GM21423 (cell line): ENCODE results near the gene ANO9.
"Not testable (repeated sequence)": the region's sequence is repeated elsewhere in the genome, so short reads cannot be mapped to it uniquely, and the experiment has no call there.

Source experiments
- ATAC-seq: cut with Tn5 transposase; IDR thresholded peaks from one replicate; pipeline ENCODE4 v1.9.1; 2021; ENCODE audit warnings: mild to moderate bottlenecking, moderate library complexity; ENCODE audit not compliant: unreplicated experiment

ANO9 gene

GRCh38 chr11:405323-405953 lies 36.4 kb downstream of the ANO9 start:
- no peak for ATAC-seq

GRCh38 chr11:404551-405264 lies 37.1 kb downstream of the ANO9 start:
- ATAC-seq, result no peak

- ATAC-seq, result no peak
Observed at GRCh38 chr11:403761-404431, 37.9 kb downstream of the ANO9 start.

- ATAC-seq, result no peak
Observed at GRCh38 chr11:403021-403760, 38.6 kb downstream of the ANO9 start.

GRCh38 chr11:401196-401595 lies 40.6 kb downstream of the ANO9 start:
- not testable (repeated sequence) for ATAC-seq

GRCh38 chr11:400241-400689 lies 41.5 kb downstream of the ANO9 start:
- no peak for ATAC-seq

GRCh38 chr11:399731-400211 lies 42.0 kb downstream of the ANO9 start:
- ATAC-seq, result no peak

- ATAC-seq, result no peak
Observed at GRCh38 chr11:398826-399225, 43.0 kb downstream of the ANO9 start.

GRCh38 chr11:396948-397548 lies 44.8 kb downstream of the ANO9 start:
- ATAC-seq, result no peak

- no peak for ATAC-seq
Observed at GRCh38 chr11:396511-396947, 45.3 kb downstream of the ANO9 start.

GRCh38 chr11:395866-396265 lies 45.9 kb downstream of the ANO9 start:
- no peak for ATAC-seq

- ATAC-seq, result no peak
Observed at GRCh38 chr11:394858-395655, 46.8 kb downstream of the ANO9 start.

GRCh38 chr11:394034-394857 lies 47.6 kb downstream of the ANO9 start, which contains the start of gene PKP3:
Gene PKP3, plus strand, starts transcription at chr11:394209. Its CDS starts 84 bp downstream, at chr11:394293.
- ATAC-seq, result no peak

- ATAC-seq, result no peak
Observed at GRCh38 chr11:393219-394033, 48.4 kb downstream of the ANO9 start.

GRCh38 chr11:392102-392777 lies 49.6 kb downstream of the ANO9 start:
- ATAC-seq, result no peak

- ATAC-seq, result no peak
Observed at GRCh38 chr11:391117-392017, 50.4 kb downstream of the ANO9 start.
